Esophagus (tissue), 2 donors: ENCODE results near the gene SRSF8. TPM values are rescaled to one million over a fixed set of nuclear protein-coding genes. Genes with fewer than 3 reads are reported as not detected.
"Not testable (repeated sequence)": the region's sequence is repeated elsewhere in the genome, so short reads cannot be mapped to it uniquely, and the experiment has no call there.

Source experiments
- H3K27ac ChIP-seq, 2 donors: one replicate each; pipeline ENCODE4 v1.5.1; 2013; ENCODE audit warnings: low read depth in 2 of 2, mild to moderate bottlenecking in 2 of 2, inconsistent platforms in 1 of 2, low read length in 1 of 2, moderate library complexity in 1 of 2
- H3K27me3 ChIP-seq, 2 donors: one replicate each; pipeline ENCODE4 v1.6.1; 2013; ENCODE audit warnings: low read length in 2 of 2, control low read depth in 1 of 2, mild to moderate bottlenecking in 1 of 2; ENCODE audit not compliant: insufficient read depth in 2 of 2, control insufficient read depth in 1 of 2
- H3K36me3 ChIP-seq, 2 donors: one replicate each; pipeline ENCODE4 v1.6.1; 2013; ENCODE audit warnings: low read length in 1 of 2; ENCODE audit not compliant: control insufficient read depth in 2 of 2, insufficient read depth in 2 of 2
- H3K4me1 ChIP-seq, 2 donors: one replicate each; pipeline ENCODE4 v1.6.1; 2013; ENCODE audit warnings: low read length in 1 of 2; ENCODE audit not compliant: control insufficient read depth in 2 of 2, insufficient read depth in 2 of 2
- H3K4me3 ChIP-seq, 2 donors: one replicate each; pipeline ENCODE4 v1.5.1; 2013; ENCODE audit warnings: low read length in 2 of 2, mild to moderate bottlenecking in 2 of 2, low read depth in 1 of 2, moderate library complexity in 1 of 2
- H3K9me3 ChIP-seq, 2 donors: one replicate each; pipeline ENCODE4 v1.6.1; 2013; ENCODE audit warnings: mild to moderate bottlenecking in 2 of 2, low read depth in 1 of 2, low read length in 1 of 2, moderate library complexity in 1 of 2; ENCODE audit not compliant: control insufficient read depth in 2 of 2, insufficient read depth in 1 of 2
- WGBS, 2 donors: extraction: QIAGEN DNeasy Blood & Tissue Kit; methylation state at CpG; one replicate each; pipeline ENCODE4 v1.1.7; 2013; 5-methylcytosine and 5-hydroxymethylcytosine counted together
- polyA plus RNA-seq, 2 donors: library from polyadenylated mRNA; stranded (reverse); fragments of 200-250 nt; gene quantifications; one replicate each; pipeline ENCODE4 v1.2.3, GENCODE V29; 2013
- donor health status: healthy with polysubstance abuse.
- donor health status: Bipolar disorder and iron deficiency.

SRSF8 gene, protein sequence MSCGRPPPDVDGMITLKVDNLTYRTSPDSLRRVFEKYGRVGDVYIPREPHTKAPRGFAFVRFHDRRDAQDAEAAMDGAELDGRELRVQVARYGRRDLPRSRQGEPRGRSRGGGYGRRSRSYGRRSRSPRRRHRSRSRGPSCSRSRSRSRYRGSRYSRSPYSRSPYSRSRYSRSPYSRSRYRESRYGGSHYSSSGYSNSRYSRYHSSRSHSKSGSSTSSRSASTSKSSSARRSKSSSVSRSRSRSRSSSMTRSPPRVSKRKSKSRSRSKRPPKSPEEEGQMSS
- 10 to 100 TPM; 29.1 to 35.3 TPM for polyA plus RNA-seq

DNA sequence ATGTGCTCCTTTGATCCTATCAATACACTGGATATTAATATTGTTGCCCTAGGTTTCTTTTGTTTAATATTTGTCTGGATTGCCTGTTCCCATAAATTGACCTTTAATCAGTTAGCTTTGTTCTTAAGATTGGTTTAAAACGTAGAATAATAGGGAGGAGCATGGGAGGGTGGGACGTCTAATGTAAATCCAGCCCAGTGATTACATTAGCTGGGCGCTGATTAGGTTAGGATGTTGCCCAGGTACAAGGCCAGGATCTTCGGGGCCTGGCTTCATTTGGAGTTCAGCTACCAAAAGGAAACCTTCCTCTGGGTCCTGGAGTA lies at the start of gene SRSF8:
TSS of gene SRSF8 (plus strand) at position 204 of the 323 bp plus-strand sequence. CDS start 308 bp downstream, outside the sequence.
- Histone ChIP-seq H3K36me3 (no peaks in the 10 kb centered on the region), H3K9me3 (no peaks in the 10 kb centered on the region), H3K4me1 (peaks cover 0 to 3% of the 10 kb centered on the region in 2 donors), H3K27ac (peak within 1 kb of the TSS; percentile 99 to 100), H3K27me3 (no peaks in the 10 kb centered on the region), H3K4me3 (peak within 1 kb of the TSS; percentile 84 to 99)
- 0 to 1% methylated on average over 4 of the region's 4 CpGs for WGBS, 2 donors

DNA sequence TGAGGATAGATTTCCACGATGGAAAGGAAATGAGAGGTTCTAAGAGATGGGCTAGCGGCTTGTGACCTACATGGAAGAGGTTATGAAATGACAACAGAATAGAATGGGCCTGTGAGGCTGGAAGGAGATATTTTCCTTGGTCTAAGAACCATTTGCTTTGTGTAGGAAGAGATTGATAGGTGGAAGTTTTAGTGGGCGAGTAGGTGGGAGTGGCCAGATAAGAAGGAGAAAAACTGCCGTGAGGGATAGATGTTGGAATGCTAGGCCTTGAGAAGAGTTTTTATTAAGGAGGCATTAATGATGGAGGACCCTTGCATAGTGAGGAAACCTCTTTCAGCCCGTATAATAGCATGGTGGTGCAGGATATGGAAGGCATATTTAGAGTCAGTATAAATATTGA lies 45.3 kb upstream of the SRSF8 start:
- H3K9me3 ChIP-seq, H3K4me3 ChIP-seq, H3K4me1 ChIP-seq, H3K36me3 ChIP-seq, H3K27me3 ChIP-seq, H3K27ac ChIP-seq: not testable (repeated sequence)
- WGBS, 2 donors: 85 to 89% methylated on average over 5 of the region's 5 CpGs

DNA sequence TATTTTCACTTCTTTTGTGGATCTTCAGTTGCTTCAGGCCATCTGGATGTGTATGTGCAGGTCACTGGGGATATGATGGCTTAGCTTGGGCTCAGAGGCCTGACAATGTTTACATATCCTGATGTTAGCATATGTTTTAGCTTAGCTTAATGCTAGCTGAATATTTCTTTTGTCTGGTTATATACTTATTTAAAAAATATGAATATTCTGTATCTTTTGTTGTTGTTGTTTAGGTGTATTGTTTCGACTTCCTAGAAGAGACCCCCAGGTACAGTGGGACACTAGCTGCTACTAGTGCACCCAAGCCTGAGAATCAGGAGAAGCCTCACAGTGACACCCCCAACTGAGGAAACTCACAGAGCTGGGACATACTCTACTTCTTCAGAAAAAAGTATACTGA lies 41.8 kb upstream of the SRSF8 start, which contains the start of gene KDM4E:
TSS of gene KDM4E (plus strand) at position 301 of the 400 bp plus-strand sequence. CDS start 300 bp downstream, outside the sequence.
- Histone ChIP-seq H3K4me3 (no peak within 1 kb of the TSS), H3K4me1 (no peaks in the 10 kb centered on the region), H3K27me3 (no peaks in the 10 kb centered on the region), H3K36me3 (no peaks in the 10 kb centered on the region), H3K9me3 (no peaks in the 10 kb centered on the region), H3K27ac (no peak within 1 kb of the TSS)
- WGBS, 2 donors: 96 to 100% methylated on average over 1 of the region's 1 CpG

DNA sequence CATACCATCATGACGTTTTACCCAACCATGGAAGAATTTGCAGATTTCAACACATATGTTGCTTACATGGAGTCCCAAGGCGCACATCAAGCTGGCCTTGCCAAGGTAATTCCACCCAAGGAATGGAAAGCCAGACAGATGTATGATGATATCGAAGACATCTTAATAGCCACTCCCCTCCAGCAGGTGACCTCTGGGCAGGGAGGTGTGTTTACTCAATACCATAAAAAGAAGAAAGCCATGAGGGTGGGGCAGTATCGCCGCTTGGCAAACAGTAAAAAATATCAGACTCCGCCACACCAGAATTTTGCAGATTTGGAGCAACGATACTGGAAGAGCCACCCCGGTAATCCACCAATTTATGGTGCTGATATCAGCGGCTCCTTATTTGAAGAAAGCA lies 41.1 kb upstream of the SRSF8 start:
- not testable (repeated sequence) for H3K4me3 ChIP-seq, H3K4me1 ChIP-seq, H3K27ac ChIP-seq, H3K9me3 ChIP-seq, H3K27me3 ChIP-seq, H3K36me3 ChIP-seq
- 79 to 93% methylated on average over 7 to 8 of the region's 9 CpGs for WGBS, 2 donors

DNA sequence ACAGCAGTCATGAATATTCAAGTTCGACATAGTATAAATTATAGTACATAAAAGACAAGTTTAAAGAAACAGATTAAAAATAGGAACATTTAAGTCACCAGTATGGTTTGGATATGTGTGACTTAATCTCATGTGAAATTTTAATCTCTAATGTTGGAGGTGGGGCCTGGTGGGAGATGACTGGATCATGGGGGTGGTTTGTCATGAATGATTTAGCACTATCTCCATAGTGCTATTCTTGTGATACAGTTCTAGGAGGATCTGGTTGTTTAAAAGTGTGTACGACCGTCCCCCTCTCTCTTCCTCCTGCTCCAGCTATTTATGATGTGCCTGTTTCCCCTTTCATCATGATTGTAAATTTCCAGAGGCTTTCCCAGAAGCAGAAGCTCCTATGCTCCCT lies 38.4 kb upstream of the SRSF8 start:
- Histone ChIP-seq H3K4me1 (peaks cover 0 to 3% of the 10 kb centered on the region in 2 donors), H3K36me3 (no peaks in the 10 kb centered on the region), H3K27me3 (no peaks in the 10 kb centered on the region), H3K27ac (no peak overlapping the region), H3K4me3 (no peak overlapping the region), H3K9me3 (peaks cover 0 to 3% of the 10 kb centered on the region in 2 donors)
- WGBS, 2 donors: 89 to 97% methylated on average over 3 of the region's 3 CpGs

DNA sequence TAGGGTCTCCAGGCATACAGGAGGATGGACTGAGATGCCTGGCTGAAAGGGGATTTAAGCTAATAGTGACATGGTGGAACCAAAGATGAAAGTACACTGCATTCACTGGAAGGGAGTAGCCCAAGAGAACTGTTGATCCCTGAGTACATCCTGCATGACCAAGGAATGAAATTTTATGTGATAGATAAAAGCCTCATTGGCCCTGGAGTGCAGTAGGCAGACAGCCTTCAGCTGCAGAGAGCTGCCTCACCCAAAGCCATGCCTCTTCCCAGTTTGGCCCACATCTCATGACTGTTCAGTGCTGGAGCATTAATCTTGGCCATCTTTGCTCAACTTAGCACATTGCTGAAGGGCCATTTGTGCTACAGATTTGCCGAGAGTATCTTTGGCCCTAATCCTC lies 33.7 kb upstream of the SRSF8 start:
- Histone ChIP-seq H3K27ac (no peak overlapping the region), H3K36me3 (no peaks in the 10 kb centered on the region), H3K9me3 (peaks cover 0 to 5% of the 10 kb centered on the region in 2 donors), H3K27me3 (no peaks in the 10 kb centered on the region), H3K4me3 (no peak overlapping the region), H3K4me1 (peaks cover 0 to 3% of the 10 kb centered on the region in 2 donors)
- WGBS, 2 donors: 90 to 93% methylated on average over 1 of the region's 1 CpG

DNA sequence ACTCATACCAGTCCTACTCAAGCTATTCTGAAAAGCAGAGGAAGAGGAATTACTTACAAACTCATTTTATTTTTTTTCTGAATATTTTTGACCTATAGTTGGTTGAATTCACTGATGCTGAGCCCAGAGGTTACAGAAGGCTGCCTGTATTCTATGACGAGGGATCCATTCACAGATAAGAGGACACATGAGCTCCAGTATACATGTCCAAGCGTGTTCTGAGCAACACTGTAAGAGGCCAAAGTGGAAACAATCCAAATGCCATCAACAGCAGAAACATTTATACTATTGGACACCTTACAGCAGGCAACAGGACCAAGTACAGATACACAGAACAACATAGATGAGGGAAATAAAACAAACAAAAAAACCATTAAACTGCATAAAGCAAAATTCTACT lies 31.4 kb upstream of the SRSF8 start:
- H3K27ac ChIP-seq: no peak overlapping the region
- WGBS, 2 donors: 51 to 71% methylated on average over 2 of the region's 2 CpGs
- no peaks in the 10 kb centered on the region for H3K27me3 ChIP-seq
- peaks cover 0 to 5% of the 10 kb centered on the region in 2 donors for H3K9me3 ChIP-seq
- H3K4me3 ChIP-seq: no peak overlapping the region
- H3K36me3 ChIP-seq: no peaks in the 10 kb centered on the region
- peaks cover 0 to 3% of the 10 kb centered on the region in 2 donors for H3K4me1 ChIP-seq

DNA sequence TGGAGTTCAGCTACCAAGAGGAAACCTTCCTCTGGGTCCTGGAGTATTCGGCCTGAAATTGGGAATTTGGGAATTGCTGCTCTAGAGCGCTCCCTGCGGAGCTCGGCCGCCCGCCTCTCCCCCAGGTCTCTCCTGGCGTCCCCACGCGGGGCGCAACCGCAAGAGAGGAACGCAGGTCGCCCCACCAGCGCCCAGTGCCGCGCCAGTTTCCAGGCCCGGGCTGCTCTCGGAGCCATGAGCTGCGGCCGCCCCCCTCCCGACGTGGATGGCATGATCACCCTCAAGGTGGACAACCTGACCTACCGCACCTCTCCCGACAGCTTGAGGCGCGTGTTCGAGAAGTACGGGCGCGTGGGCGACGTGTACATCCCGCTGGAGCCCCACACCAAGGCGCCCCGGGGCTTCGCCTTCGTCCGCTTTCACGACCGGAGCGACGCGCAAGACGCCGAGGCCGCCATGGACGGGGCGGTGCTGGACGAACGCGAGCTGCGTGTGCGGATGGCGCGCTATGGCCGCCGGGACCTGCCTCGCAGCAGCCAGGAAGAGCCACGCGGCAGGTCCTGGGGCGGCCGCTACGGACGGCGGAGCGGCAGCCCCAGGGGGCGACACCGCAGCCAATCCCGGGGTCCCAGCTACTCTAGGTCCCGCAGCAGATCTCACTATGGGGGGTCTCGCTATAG lies 29.2 kb upstream of the SRSF8 start:
- not testable (repeated sequence) for H3K9me3 ChIP-seq, H3K27me3 ChIP-seq, H3K4me1 ChIP-seq, H3K36me3 ChIP-seq, H3K27ac ChIP-seq
- WGBS, 2 donors: 22 to 30% methylated on average over 60 to 71 of the region's 71 CpGs
- H3K4me3 ChIP-seq: peak overlapping the region; percentile 24 to 37

DNA sequence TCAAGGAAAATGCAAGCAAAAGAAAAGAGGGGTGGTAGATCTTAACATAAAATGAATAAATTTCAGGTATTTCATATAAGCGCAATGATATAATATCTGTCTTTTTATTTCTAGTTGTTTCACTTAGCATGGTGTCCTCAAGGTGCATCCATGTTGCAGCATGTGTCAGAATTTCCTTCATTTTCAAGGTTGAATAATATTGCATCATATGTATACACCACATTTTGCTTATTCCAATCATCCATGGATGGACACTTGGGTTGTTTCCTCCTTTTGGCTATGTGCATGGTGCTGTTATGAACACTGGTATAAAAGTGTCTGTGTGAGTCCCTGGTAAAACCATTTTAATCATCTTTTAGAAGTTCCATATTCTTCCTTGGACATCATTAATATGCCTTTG lies 24.5 kb upstream of the SRSF8 start:
- H3K9me3 ChIP-seq: no peaks in the 10 kb centered on the region
- H3K4me3 ChIP-seq: no peak overlapping the region
- no peaks in the 10 kb centered on the region for H3K4me1 ChIP-seq
- no peaks in the 10 kb centered on the region for H3K36me3 ChIP-seq
- H3K27me3 ChIP-seq: peaks cover 0 to 4% of the 10 kb centered on the region in 2 donors
- 94 to 97% methylated on average over 1 of the region's 1 CpG for WGBS, 2 donors
- H3K27ac ChIP-seq: no peak overlapping the region

DNA sequence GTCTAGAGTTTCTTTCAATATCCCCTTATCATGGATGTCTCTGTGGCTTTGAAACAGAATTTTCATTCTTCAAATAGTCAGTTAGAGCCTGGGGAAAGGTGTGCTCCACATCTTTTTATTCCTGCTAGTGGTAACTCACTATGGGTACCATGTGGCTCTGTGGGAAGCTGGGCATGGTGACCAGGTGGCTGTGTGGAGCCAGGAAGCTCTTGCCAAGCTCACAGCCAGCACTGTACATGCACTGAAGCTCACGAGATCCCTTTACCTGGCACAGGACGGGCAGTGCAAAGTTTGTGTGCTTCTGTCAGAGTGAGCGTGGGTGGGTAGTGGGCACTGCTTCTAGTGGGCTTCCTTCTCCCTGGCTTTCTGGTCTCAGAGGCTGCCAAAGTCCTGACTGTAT lies 23.8 kb upstream of the SRSF8 start:
- H3K27me3 ChIP-seq: peaks cover 0 to 4% of the 10 kb centered on the region in 2 donors
- H3K9me3 ChIP-seq: no peaks in the 10 kb centered on the region
- H3K4me1 ChIP-seq: no peaks in the 10 kb centered on the region
- no peak overlapping the region for H3K27ac ChIP-seq
- no peak overlapping the region for H3K4me3 ChIP-seq
- H3K36me3 ChIP-seq: no peaks in the 10 kb centered on the region
- 78 to 85% methylated on average over 3 of the region's 3 CpGs for WGBS, 2 donors
